ENCODE data around the gene HOXC9.

The HOXC9 gene

DNA sequence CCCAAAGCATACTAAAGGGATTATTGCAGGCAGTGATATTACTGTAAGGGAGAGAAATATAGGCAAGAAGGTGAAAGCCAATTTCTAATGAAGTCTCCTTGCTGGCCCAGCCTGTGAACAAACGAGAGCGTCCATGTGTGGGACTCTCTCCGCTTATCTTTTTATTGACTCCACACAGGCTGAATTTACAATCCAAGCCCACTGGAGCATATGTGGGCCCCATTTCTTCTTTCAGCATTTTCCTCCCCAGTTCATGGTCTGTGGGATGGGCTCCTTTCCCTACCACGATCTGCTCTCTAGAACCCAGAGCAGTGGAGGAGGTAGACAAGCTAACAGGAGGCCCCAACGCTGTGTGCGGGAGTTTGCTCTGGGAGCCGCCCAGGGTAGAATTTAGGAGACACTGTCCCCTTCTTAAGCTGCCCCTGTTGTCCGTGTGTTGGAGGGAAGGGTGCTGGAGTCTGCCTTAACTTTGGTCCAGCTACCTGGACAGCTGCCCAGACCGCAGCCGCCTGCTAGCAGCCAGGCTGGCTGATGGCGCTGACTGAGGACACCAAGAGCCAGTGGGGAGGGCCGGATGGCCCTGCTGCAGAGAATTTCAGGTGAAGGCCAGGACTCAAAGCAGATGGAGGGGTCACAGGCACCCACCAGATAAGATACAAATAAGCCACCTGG is 30.2 kb upstream of the HOXC9 start:
- H3K4me1 Mint-ChIP-seq (ENCODE audit: low read depth): peaks cover 14% of the 10 kb centered on the region
- no peak overlapping the region for H3K27ac Mint-ChIP-seq
- no peak overlapping the region for H3K4me3 Mint-ChIP-seq
- H3K9me3 Mint-ChIP-seq: no peaks in the 10 kb centered on the region
- peaks cover 8% of the 10 kb centered on the region for H3K36me3 Mint-ChIP-seq (ENCODE audit: low read depth)
- H3K27me3 Mint-ChIP-seq (ENCODE audit: low read depth): peaks cover 95% of the 10 kb centered on the region

DNA sequence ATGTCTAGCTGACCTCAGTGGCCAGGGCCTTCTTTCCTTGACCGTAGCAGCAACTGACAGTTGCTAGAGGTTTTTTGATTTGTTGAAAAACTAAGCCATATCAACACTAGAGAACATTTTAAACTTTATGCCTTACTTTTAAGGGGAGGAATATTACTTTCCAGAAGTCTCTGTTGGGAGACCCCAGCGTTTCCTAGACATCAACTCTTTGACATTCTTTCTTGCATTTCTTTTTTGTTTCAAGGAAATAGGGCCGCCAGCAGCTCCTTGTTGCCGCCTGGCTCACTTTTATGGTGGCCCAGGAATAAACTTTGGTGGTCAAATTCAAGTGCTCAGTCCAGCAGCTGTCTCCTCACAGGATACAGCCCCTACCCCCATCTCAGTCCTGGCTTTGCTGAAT is 29.5 kb upstream of the HOXC9 start:
- H3K9me3 Mint-ChIP-seq: no peaks in the 10 kb centered on the region
- no peak overlapping the region for H3K4me3 Mint-ChIP-seq
- H3K27ac Mint-ChIP-seq: no peak overlapping the region
- peaks cover 92% of the 10 kb centered on the region for H3K27me3 Mint-ChIP-seq (ENCODE audit: low read depth)
- peaks cover 12% of the 10 kb centered on the region for H3K4me1 Mint-ChIP-seq (ENCODE audit: low read depth)
- H3K36me3 Mint-ChIP-seq (ENCODE audit: low read depth): peaks cover 8% of the 10 kb centered on the region

GRCh38 chr12:53971129-53971528 is 28.8 kb upstream of the HOXC9 start:
- Mint-ChIP-seq H3K36me3 (ENCODE audit: low read depth) (peaks cover 10% of the 10 kb centered on the region), H3K4me1 (ENCODE audit: low read depth) (peaks cover 14% of the 10 kb centered on the region), H3K27ac (no peak overlapping the region), H3K4me3 (no peak overlapping the region), H3K27me3 (ENCODE audit: low read depth) (peaks cover 92% of the 10 kb centered on the region), H3K9me3 (no peaks in the 10 kb centered on the region)

DNA sequence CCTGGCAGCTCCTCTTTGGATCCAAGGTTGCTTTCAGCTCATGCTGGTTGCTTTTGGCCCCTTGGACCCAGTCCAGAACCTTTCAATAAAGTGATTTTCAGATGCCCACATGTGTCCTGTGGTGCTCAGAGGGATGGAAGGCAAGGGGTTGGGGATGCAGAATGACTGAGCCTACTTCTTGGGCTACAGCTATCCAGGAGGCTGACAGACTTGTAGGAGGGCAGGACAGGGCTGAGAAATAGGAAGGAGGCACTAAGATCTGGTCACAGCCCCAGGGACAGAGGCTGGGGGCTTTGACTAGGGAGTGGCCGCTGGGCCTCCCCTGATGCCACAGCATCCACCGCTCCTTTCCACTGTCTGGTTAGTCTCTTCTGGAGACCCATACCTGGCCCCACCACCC is 28.3 kb upstream of the HOXC9 start:
- Mint-ChIP-seq H3K36me3 (ENCODE audit: low read depth) (peaks cover 7% of the 10 kb centered on the region), H3K4me1 (ENCODE audit: low read depth) (peaks cover 9% of the 10 kb centered on the region), H3K4me3 (no peak overlapping the region), H3K9me3 (no peaks in the 10 kb centered on the region), H3K27me3 (ENCODE audit: low read depth) (peaks cover 92% of the 10 kb centered on the region), H3K27ac (no peak overlapping the region)

DNA sequence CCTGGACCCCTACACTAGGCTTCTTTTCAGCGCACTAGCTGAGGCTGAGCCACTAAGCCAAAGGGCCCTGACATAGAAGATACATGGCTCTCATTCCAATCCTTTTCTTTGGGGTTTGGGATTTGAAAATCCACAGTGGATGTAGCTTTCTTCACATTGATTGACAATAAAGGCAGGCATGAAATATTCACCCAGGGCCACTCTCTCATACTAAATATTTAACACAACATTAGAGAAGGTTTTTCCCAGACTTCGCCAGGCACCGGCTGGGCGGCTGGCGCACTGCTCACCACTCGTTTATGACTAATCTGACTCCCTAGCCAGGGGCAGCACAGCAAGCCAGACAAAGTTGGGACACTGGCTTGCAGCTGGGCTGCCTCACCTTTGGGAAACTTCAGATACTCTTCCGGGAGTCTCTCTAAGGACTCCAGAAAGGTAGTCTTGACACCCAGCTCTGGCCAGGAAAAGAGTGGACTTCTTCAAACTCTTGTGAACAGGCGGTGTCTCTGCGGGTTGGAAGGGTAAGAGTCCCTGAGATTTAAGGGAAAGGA is 27.7 kb upstream of the HOXC9 start:
- Mint-ChIP-seq H3K4me3 (no peak overlapping the region), H3K9me3 (no peaks in the 10 kb centered on the region), H3K4me1 (ENCODE audit: low read depth) (peaks cover 9% of the 10 kb centered on the region), H3K27ac (peak overlapping the region; percentile 69), H3K36me3 (ENCODE audit: low read depth) (peaks cover 7% of the 10 kb centered on the region), H3K27me3 (ENCODE audit: low read depth) (peaks cover 92% of the 10 kb centered on the region)

DNA sequence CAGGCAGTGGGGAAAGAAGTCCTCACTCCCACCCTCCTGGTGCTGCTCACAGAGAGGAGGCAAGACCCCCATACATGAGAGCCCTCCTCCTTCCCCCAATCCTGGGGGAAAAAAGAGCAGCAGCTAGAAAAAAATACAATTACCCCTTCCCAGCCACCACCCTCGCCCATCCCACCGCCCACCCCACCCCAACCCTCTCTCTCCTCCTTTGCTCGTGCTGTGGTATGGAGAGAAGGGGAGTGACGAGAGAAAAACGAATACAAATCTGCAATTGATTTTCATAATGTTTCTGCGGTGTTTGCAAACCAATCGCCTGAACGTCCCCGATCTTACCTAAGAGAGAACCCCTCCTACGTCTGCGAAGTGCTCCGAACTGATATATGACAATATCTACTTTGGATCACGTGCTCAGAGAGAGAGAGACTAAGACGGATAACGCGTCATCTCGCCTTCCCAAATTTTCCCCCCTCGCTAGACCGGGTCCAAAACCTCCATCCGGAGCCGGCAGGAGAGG is 27.2 kb upstream of the HOXC9 start, which contains the start of gene HOXC11:
Gene HOXC11 (plus strand): TSS at position 405 of the 514 bp plus-strand sequence. CDS start 116 bp downstream, outside the sequence.
- Mint-ChIP-seq H3K27ac (peak within 1 kb of the TSS; percentile 69), H3K4me3 (no peak within 1 kb of the TSS), H3K9me3 (no peaks in the 10 kb centered on the region)

GRCh38 chr12:53973236-53974042 is 26.5 kb upstream of the HOXC9 start:
- Mint-ChIP-seq H3K9me3 (no peaks in the 10 kb centered on the region), H3K27me3 (ENCODE audit: low read depth) (peaks cover 92% of the 10 kb centered on the region), H3K36me3 (ENCODE audit: low read depth) (peaks cover 7% of the 10 kb centered on the region), H3K4me1 (ENCODE audit: low read depth) (peaks cover 9% of the 10 kb centered on the region), H3K4me3 (no peak overlapping the region), H3K27ac (peak overlapping the region; percentile 69)

More for the DNA sequence above, 27.2 kb upstream of the HOXC9 start, which contains the start of gene HOXC11:
- peaks cover 7% of the 10 kb centered on the region for H3K36me3 Mint-ChIP-seq (ENCODE audit: low read depth)
- peaks cover 9% of the 10 kb centered on the region for H3K4me1 Mint-ChIP-seq (ENCODE audit: low read depth)
- peaks cover 92% of the 10 kb centered on the region for H3K27me3 Mint-ChIP-seq (ENCODE audit: low read depth)

- peaks cover 7% of the 10 kb centered on the region for H3K36me3 Mint-ChIP-seq (ENCODE audit: low read depth)
- H3K4me3 Mint-ChIP-seq: peak within 1 kb of the TSS; percentile 46
- H3K9me3 Mint-ChIP-seq: no peaks in the 10 kb centered on the region
- H3K4me1 Mint-ChIP-seq (ENCODE audit: low read depth): peaks cover 9% of the 10 kb centered on the region
- H3K27me3 Mint-ChIP-seq (ENCODE audit: low read depth): peaks cover 92% of the 10 kb centered on the region
- H3K27ac Mint-ChIP-seq: peak within 1 kb of the TSS; percentile 83
Measured at GRCh38 chr12:53974084-53975063, 25.6 kb upstream of the HOXC9 start, which contains the start of gene HOTAIR. Gene HOTAIR, minus strand, starts transcription at chr12:53974954.

DNA sequence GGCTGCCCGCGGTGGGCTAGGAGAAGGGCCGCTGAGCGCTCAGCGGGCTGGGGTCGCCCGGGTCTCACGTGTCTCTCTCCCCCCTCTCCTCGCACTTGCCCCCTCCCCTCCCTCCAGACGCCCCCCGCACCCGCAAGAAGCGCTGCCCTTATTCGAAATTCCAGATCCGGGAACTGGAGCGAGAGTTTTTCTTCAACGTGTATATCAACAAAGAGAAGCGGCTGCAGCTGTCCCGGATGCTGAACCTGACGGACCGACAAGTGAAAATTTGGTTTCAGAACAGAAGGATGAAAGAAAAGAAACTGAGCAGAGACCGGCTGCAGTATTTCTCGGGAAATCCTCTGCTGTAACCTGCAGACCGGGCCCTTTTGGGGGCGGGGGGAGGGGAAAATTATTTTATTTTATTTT is 24.9 kb upstream of the HOXC9 start:
- Mint-ChIP-seq H3K4me3 (no peak overlapping the region), H3K27ac (no peak overlapping the region), H3K9me3 (no peaks in the 10 kb centered on the region), H3K4me1 (ENCODE audit: low read depth) (peaks cover 9% of the 10 kb centered on the region), H3K27me3 (ENCODE audit: low read depth) (peaks cover 92% of the 10 kb centered on the region), H3K36me3 (ENCODE audit: low read depth) (peaks cover 7% of the 10 kb centered on the region)

GRCh38 chr12:53975479-53976152 is 24.3 kb upstream of the HOXC9 start:
- H3K36me3 Mint-ChIP-seq (ENCODE audit: low read depth): peaks cover 8% of the 10 kb centered on the region
- peak overlapping the region; percentile 46 for H3K4me3 Mint-ChIP-seq
- H3K27me3 Mint-ChIP-seq (ENCODE audit: low read depth): peaks cover 92% of the 10 kb centered on the region
- peaks cover 9% of the 10 kb centered on the region for H3K4me1 Mint-ChIP-seq (ENCODE audit: low read depth)
- H3K27ac Mint-ChIP-seq: peak overlapping the region; percentile 83
- no peaks in the 10 kb centered on the region for H3K9me3 Mint-ChIP-seq

- peaks cover 92% of the 10 kb centered on the region for H3K27me3 Mint-ChIP-seq (ENCODE audit: low read depth)
- no peaks in the 10 kb centered on the region for H3K9me3 Mint-ChIP-seq
- peaks cover 8% of the 10 kb centered on the region for H3K36me3 Mint-ChIP-seq (ENCODE audit: low read depth)
- peak overlapping the region; percentile 83 for H3K27ac Mint-ChIP-seq
- no peak overlapping the region for H3K4me3 Mint-ChIP-seq
- H3K4me1 Mint-ChIP-seq (ENCODE audit: low read depth): peaks cover 9% of the 10 kb centered on the region
Measured at GRCh38 chr12:53976172-53976822, 23.7 kb upstream of the HOXC9 start.

DNA sequence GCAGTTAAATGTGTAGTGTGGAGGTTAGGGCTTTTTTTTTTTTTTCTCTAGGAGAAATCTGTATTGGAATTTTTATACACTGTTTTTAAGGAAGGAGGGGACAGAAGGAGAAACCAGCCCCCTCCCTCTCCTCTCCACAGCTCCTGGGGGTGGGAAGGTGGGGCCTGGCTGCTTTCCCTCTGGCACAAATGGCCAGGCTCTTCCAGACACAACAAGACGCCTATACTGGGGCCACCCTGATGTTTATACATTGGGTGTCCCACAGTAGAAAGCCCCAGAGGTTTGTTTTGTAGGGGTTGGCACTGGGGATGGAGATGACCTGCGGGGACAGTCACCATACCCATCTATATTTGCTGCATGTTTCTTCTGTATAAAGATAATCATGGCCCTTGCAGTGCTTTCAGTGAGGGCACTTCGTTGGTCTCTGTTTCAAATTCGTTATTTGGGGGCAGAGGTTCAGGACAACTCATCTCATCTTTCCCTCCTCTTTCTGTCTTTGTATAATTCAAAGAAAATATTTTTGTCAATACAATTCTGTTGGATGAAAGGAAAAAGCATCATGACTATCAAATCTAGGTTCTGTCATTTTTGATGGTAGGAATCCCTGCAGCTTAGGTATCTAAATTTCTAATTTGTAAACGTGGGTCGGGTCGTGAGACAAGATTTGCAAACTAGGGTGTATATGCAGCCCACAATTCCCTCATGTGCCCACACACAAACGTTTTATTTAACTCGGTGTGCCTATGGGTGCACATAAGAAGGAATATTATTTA is 23.0 kb upstream of the HOXC9 start:
- Mint-ChIP-seq H3K27ac (no peak overlapping the region), H3K4me1 (ENCODE audit: low read depth) (peaks cover 9% of the 10 kb centered on the region), H3K36me3 (ENCODE audit: low read depth) (peaks cover 8% of the 10 kb centered on the region), H3K27me3 (ENCODE audit: low read depth) (peaks cover 91% of the 10 kb centered on the region), H3K9me3 (no peaks in the 10 kb centered on the region), H3K4me3 (no peak overlapping the region)

All from T-helper 1 cell treated with Interleukin-12 subunit alpha and Interleukin-12 subunit beta and Interleukin-4 antibody, amounts not matched to agents 30 μg/mL and 1 μg/mL, for 36 hours (primary cell).